Measurements from ENCODE around the gene CTTNBP2NL. TPM values are rescaled to one million over a fixed set of nuclear protein-coding genes. Genes with fewer than 3 reads are reported as not detected.

CTTNBP2NL gene
- total RNA-seq, 1 donor, result 32.2 TPM

DNA sequence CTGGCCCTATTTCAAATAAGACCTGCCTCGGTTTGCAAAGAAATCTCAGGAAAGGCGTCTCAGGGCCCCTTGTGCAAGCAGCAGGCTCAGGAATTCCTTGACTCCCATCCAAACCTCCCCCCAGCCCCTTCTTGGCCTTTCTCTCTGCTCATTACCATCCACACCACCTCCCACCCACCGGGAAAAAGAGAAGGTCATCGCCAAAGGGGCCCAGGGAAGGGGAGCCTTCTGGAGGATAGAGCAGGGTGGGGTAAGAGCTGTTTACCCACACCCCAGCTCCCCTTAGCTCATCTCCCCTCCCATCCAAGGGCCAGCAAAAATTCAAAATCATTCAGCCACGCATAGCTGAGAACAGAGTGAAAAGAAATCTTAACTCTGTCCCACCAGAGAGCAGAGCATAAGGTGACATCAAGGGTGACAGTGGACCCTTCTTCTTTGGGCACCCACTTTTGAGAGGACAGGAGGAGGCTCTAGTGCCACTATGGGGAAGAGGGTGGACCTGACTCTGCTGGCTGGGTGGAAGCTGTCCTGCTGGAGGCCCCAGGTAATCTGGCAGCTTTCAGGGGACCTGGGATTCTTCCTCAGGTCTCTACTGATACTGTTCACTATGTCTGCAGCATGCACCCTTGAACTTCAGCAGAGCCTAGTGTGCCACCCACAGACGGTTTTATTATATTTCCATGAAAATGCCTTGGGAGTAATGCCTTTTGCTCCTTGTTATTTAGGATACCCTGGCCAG lies 108.8 kb downstream of the CTTNBP2NL start:
- Histone ChIP-seq H3K79me2 (ENCODE audit: insufficient read depth, low read length) (no peaks in the 10 kb centered on the region), H2AFZ (ENCODE audit: low read length) (no peak overlapping the region), H3K9me3 (ENCODE audit: low read depth, low read length) (no peaks in the 10 kb centered on the region), H3K27ac (ENCODE audit: low read depth, low read length) (no peak overlapping the region), H3K4me3 (ENCODE audit: insufficient read depth, low read length) (no peak overlapping the region), H4K20me1 (ENCODE audit: insufficient read depth, low read length) (no peaks in the 10 kb centered on the region), H3K4me1 (ENCODE audit: insufficient read depth, low read length) (peaks cover 27% of the 10 kb centered on the region), H3K4me2 (ENCODE audit: insufficient read depth, low read length) (no peak overlapping the region), H3K27me3 (ENCODE audit: insufficient read depth, low read length) (peaks cover 9% of the 10 kb centered on the region), H3K36me3 (ENCODE audit: insufficient read depth, low read length) (no peaks in the 10 kb centered on the region)
- peak; percentile 85 for DNase-seq (ENCODE audit: insufficient read length, low spot score, missing footprints)
- TF ChIP-seq, protein P1, sequence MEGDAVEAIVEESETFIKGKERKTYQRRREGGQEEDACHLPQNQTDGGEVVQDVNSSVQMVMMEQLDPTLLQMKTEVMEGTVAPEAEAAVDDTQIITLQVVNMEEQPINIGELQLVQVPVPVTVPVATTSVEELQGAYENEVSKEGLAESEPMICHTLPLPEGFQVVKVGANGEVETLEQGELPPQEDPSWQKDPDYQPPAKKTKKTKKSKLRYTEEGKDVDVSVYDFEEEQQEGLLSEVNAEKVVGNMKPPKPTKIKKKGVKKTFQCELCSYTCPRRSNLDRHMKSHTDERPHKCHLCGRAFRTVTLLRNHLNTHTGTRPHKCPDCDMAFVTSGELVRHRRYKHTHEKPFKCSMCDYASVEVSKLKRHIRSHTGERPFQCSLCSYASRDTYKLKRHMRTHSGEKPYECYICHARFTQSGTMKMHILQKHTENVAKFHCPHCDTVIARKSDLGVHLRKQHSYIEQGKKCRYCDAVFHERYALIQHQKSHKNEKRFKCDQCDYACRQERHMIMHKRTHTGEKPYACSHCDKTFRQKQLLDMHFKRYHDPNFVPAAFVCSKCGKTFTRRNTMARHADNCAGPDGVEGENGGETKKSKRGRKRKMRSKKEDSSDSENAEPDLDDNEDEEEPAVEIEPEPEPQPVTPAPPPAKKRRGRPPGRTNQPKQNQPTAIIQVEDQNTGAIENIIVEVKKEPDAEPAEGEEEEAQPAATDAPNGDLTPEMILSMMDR (IDR thresholded peaks at IDR 0.05; ENCODE audit: extremely low read depth, low read depth, low read length), result no peak

GRCh38 chr1:112505400-112505785 lies 109.4 kb downstream of the CTTNBP2NL start:
- H3K36me3 ChIP-seq (ENCODE audit: insufficient read depth, low read length), result no peaks in the 10 kb centered on the region
- no peaks in the 10 kb centered on the region for H3K79me2 ChIP-seq (ENCODE audit: insufficient read depth, low read length)
- H2AFZ ChIP-seq (ENCODE audit: low read length), result no peak overlapping the region
- no peak overlapping the region for H3K27ac ChIP-seq (ENCODE audit: low read depth, low read length)
- no peak overlapping the region for H3K4me3 ChIP-seq (ENCODE audit: insufficient read depth, low read length)
- TF ChIP-seq, protein P1 (IDR thresholded peaks at IDR 0.05; ENCODE audit: extremely low read depth, low read depth, low read length), result no peak
- no peaks in the 10 kb centered on the region for H3K9me3 ChIP-seq (ENCODE audit: low read depth, low read length)
- no peak for DNase-seq (ENCODE audit: insufficient read length, low spot score, missing footprints)
- peaks cover 27% of the 10 kb centered on the region for H3K4me1 ChIP-seq (ENCODE audit: insufficient read depth, low read length)
- H3K27me3 ChIP-seq (ENCODE audit: insufficient read depth, low read length), result peaks cover 9% of the 10 kb centered on the region
- no peak overlapping the region for H3K4me2 ChIP-seq (ENCODE audit: insufficient read depth, low read length)
- H4K20me1 ChIP-seq (ENCODE audit: insufficient read depth, low read length), result no peaks in the 10 kb centered on the region

- DNase-seq (ENCODE audit: insufficient read length, low spot score, missing footprints), result no peak
- Histone ChIP-seq H2AFZ (ENCODE audit: low read length) (no peak overlapping the region), H3K36me3 (ENCODE audit: insufficient read depth, low read length) (no peaks in the 10 kb centered on the region), H3K27ac (ENCODE audit: low read depth, low read length) (no peak overlapping the region), H3K27me3 (ENCODE audit: insufficient read depth, low read length) (peaks cover 9% of the 10 kb centered on the region), H3K79me2 (ENCODE audit: insufficient read depth, low read length) (no peaks in the 10 kb centered on the region), H3K4me3 (ENCODE audit: insufficient read depth, low read length) (no peak overlapping the region), H4K20me1 (ENCODE audit: insufficient read depth, low read length) (no peaks in the 10 kb centered on the region), H3K4me1 (ENCODE audit: insufficient read depth, low read length) (peaks cover 27% of the 10 kb centered on the region), H3K4me2 (ENCODE audit: insufficient read depth, low read length) (no peak overlapping the region), H3K9me3 (ENCODE audit: low read depth, low read length) (no peaks in the 10 kb centered on the region)
- TF ChIP-seq, protein P1 (IDR thresholded peaks at IDR 0.05; ENCODE audit: extremely low read depth, low read depth, low read length), result no peak
Observed at GRCh38 chr1:112505878-112506277, 109.9 kb downstream of the CTTNBP2NL start.

DNA sequence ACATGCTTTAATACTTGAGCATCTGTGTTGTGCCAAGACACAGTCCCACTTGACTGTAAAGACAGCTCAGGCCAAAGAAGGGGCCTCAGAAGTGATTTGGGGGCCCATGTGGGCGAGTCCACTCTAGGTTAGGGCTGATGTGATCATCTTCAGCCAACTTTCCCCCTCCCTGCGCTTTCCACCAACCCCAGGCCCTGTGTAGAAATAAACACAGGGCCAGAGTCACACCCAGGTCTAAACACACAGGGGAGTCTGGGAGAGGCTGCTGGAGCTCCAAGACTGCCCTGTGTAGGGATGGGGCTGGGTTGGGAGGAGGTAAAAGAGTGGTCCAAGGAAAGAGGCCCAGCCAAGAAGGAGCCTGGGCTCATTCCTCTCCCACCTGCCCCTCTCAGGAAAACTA lies 110.3 kb downstream of the CTTNBP2NL start:
- H3K27ac ChIP-seq (ENCODE audit: low read depth, low read length), result no peak overlapping the region
- peaks cover 9% of the 10 kb centered on the region for H3K27me3 ChIP-seq (ENCODE audit: insufficient read depth, low read length)
- H3K79me2 ChIP-seq (ENCODE audit: insufficient read depth, low read length), result no peaks in the 10 kb centered on the region
- H3K36me3 ChIP-seq (ENCODE audit: insufficient read depth, low read length), result no peaks in the 10 kb centered on the region
- no peaks in the 10 kb centered on the region for H4K20me1 ChIP-seq (ENCODE audit: insufficient read depth, low read length)
- no peak overlapping the region for H3K4me3 ChIP-seq (ENCODE audit: insufficient read depth, low read length)
- TF ChIP-seq, protein P1 (IDR thresholded peaks at IDR 0.05; ENCODE audit: extremely low read depth, low read depth, low read length), result no peak
- DNase-seq (ENCODE audit: insufficient read length, low spot score, missing footprints), result no peak
- no peaks in the 10 kb centered on the region for H3K9me3 ChIP-seq (ENCODE audit: low read depth, low read length)
- no peak overlapping the region for H2AFZ ChIP-seq (ENCODE audit: low read length)
- no peak overlapping the region for H3K4me2 ChIP-seq (ENCODE audit: insufficient read depth, low read length)
- peaks cover 27% of the 10 kb centered on the region for H3K4me1 ChIP-seq (ENCODE audit: insufficient read depth, low read length)
